IMR-90 (cell line): ENCODE data around the gene ENPP3. TPM values are rescaled to one million over a fixed set of nuclear protein-coding genes. Genes with fewer than 3 reads are reported as not detected.

Source experiments
- ATAC-seq: fragments of 200-7000 bp; cut with Tn5 transposase; 2 replicates; pipeline ENCODE4 v1.9.1; 2020; ENCODE audit warnings: low read depth, mild to moderate bottlenecking, moderate library complexity
- BruUV-seq: library from RNA; stranded (reverse); fragments of 400-500 nt; replicated peaks from 2 replicates; lab custom pipeline; 2021; lab: Mats Ljungman, UMichigan
- CTCF ChIA-PET: fragments of 300-600 bp; formaldehyde crosslinking; extraction: SDS; loops from one replicate; lab custom pipeline; 2021; ENCODE audit warnings: antibody characterized with exemption; lab: Yijun Ruan, JAX
- POLR2A ChIA-PET: fragments of 300-600 bp; sonication (Branson Sonifier 250); formaldehyde crosslinking; loops from one replicate; lab custom pipeline; 2022; ENCODE audit warnings: antibody characterized with exemption; ENCODE audit not compliant: unreplicated experiment; lab: Charles Lee
- DNase-seq: peaks from one replicate; pipeline ENCODE4 v3.0.0; 2013
- H2AFZ ChIP-seq: replicated peaks from 2 replicates; pipeline ENCODE3; 2013; ENCODE audit warnings: low read length, mild to moderate bottlenecking; ENCODE audit not compliant: poor library complexity
- H2AK5ac ChIP-seq: 2 replicates; pipeline ENCODE4 v1.6.1; 2013; ENCODE audit warnings: low read depth, low read length, inconsistent platforms
- H2AK9ac ChIP-seq: replicated peaks from 2 replicates; pipeline ENCODE3; 2013; ENCODE audit warnings: mild to moderate bottlenecking, low read depth, low read length, moderate library complexity; ENCODE audit not compliant: poor library complexity
- H2BK120ac ChIP-seq: 2 replicates; pipeline ENCODE4 v1.6.1; 2013; ENCODE audit warnings: low read depth, low read length, inconsistent platforms
- H2BK15ac ChIP-seq: 3 replicates; pipeline ENCODE4 v1.6.1; 2013; ENCODE audit warnings: low read depth, low read length, inconsistent platforms
- H2BK20ac ChIP-seq: 2 replicates; pipeline ENCODE4 v1.6.1; 2013; ENCODE audit warnings: low read depth, mild to moderate bottlenecking, inconsistent platforms, low read length, moderate library complexity
- H2BK5ac ChIP-seq: 2 replicates; pipeline ENCODE4 v1.6.1; 2013; ENCODE audit warnings: mild to moderate bottlenecking, low read depth, low read length, inconsistent platforms; ENCODE audit not compliant: poor library complexity, severe bottlenecking
- H3K14ac ChIP-seq: replicated peaks from 2 replicates; pipeline ENCODE4 v1.6.1; 2013; ENCODE audit warnings: low read depth, low read length, inconsistent platforms
- H3K18ac ChIP-seq: 2 replicates; pipeline ENCODE4 v1.6.1; 2013; ENCODE audit warnings: low read depth, low read length, control low read depth
- H3K23ac ChIP-seq: 2 replicates; pipeline ENCODE4 v1.6.1; 2013; ENCODE audit warnings: low read depth, low read length, inconsistent platforms
- H3K27ac ChIP-seq: 2 replicates; pipeline ENCODE4 v1.5.1; 2013; ENCODE audit warnings: mild to moderate bottlenecking, control low read depth, low read length; ENCODE audit not compliant: insufficient read depth
- H3K27me3 ChIP-seq: 2 replicates; pipeline ENCODE4 v1.6.1; 2013; ENCODE audit warnings: low read length; ENCODE audit not compliant: control insufficient read depth, insufficient read depth
- H3K36me3 ChIP-seq: 2 replicates; pipeline ENCODE4 v1.6.1; 2013; ENCODE audit warnings: low read length, mixed read lengths; ENCODE audit not compliant: control insufficient read depth, insufficient read depth
- H3K4ac ChIP-seq: 2 replicates; pipeline ENCODE4 v1.6.1; 2013; ENCODE audit warnings: low read depth, low read length, inconsistent platforms
- H3K4me1 ChIP-seq: 2 replicates; pipeline ENCODE4 v1.6.1; 2013; ENCODE audit warnings: low read length, mixed read lengths; ENCODE audit not compliant: control insufficient read depth, insufficient read depth
- H3K4me2 ChIP-seq: 2 replicates; pipeline ENCODE4 v1.6.1; 2013; ENCODE audit warnings: low read depth, mild to moderate bottlenecking, control low read depth, low read length, moderate library complexity
- H3K4me3 ChIP-seq: 2 replicates; pipeline ENCODE4 v1.5.1; 2013; ENCODE audit warnings: low read depth, mild to moderate bottlenecking, control low read depth, low read length, moderate library complexity; ENCODE audit not compliant: insufficient read depth
- H3K56ac ChIP-seq: 2 replicates; pipeline ENCODE4 v1.6.1; 2013; ENCODE audit warnings: low read length, inconsistent platforms; ENCODE audit not compliant: insufficient read depth; ENCODE audit errors: extremely low read depth
- H3K79me1 ChIP-seq, 2 experiments: 2 replicates each; pipeline ENCODE4 v1.6.1; 2013; ENCODE audit warnings: low read length in 2 of 2, inconsistent platforms in 1 of 2, low read depth in 1 of 2
- H3K9ac ChIP-seq: 2 replicates; pipeline ENCODE4 v1.6.1; 2013; ENCODE audit warnings: low read depth, low read length, control low read depth
- H3K9me1 ChIP-seq: 2 replicates; pipeline ENCODE4 v1.6.1; 2013; ENCODE audit warnings: low read length, inconsistent platforms; ENCODE audit not compliant: insufficient read depth
- H3K9me3 ChIP-seq: 2 replicates; pipeline ENCODE4 v1.6.1; 2013; ENCODE audit warnings: low read length; ENCODE audit not compliant: control insufficient read depth, insufficient read depth
- H4K20me1 ChIP-seq: 2 replicates; pipeline ENCODE4 v1.6.1; 2013; ENCODE audit warnings: low read length, inconsistent platforms; ENCODE audit not compliant: insufficient read depth
- H4K5ac ChIP-seq: 2 replicates; pipeline ENCODE4 v1.6.1; 2013; ENCODE audit warnings: mild to moderate bottlenecking, low read depth, low read length, control low read depth
- H4K8ac ChIP-seq, 2 experiments: 2 replicates each; pipeline ENCODE4 v1.6.1; 2013; ENCODE audit warnings: low read depth in 2 of 2, low read length in 2 of 2, control low read depth in 1 of 2, inconsistent platforms in 1 of 2
- H4K91ac ChIP-seq: 2 replicates; pipeline ENCODE4 v1.6.1; 2013; ENCODE audit warnings: low read depth, low read length, inconsistent platforms; ENCODE audit not compliant: insufficient read depth
- BHLHE40 ChIP-seq: fragments of 150-350 bp; IDR thresholded peaks from 2 replicates; pipeline ENCODE4 v1.6.1; 2016; ENCODE audit warnings: mild to moderate bottlenecking, low read depth, low read length
- CHD1 ChIP-seq: IDR thresholded peaks from 2 replicates; pipeline ENCODE4 v1.6.1; 2012; ENCODE audit warnings: low read depth, low read length, improper control_type of control experiment
- FOS ChIP-seq: fragments of 150-350 bp; IDR thresholded peaks from 2 replicates; pipeline ENCODE4 v1.6.1; 2016; ENCODE audit warnings: low read depth, low read length
- MAFK ChIP-seq: IDR thresholded peaks from 2 replicates; pipeline ENCODE4 v1.6.1; 2012; ENCODE audit warnings: low read depth, low read length, improper control_type of control experiment
- MAZ ChIP-seq: IDR thresholded peaks from 2 replicates; pipeline ENCODE4 v1.6.1; 2012; ENCODE audit warnings: low read depth, mild to moderate bottlenecking, low read length, improper control_type of control experiment, moderate library complexity, borderline replicate concordance
- MXI1 ChIP-seq: IDR thresholded peaks from 2 replicates; pipeline ENCODE4 v1.6.1; 2012; ENCODE audit warnings: low read depth, mild to moderate bottlenecking, low read length, moderate library complexity, borderline replicate concordance
- NFE2L2 ChIP-seq: fragments of 150-350 bp; IDR thresholded peaks from 2 replicates; pipeline ENCODE4 v1.6.1; 2016; ENCODE audit warnings: low read depth, mild to moderate bottlenecking, low read length
- RAD21 ChIP-seq: IDR thresholded peaks from 2 replicates; pipeline ENCODE4 v1.6.1; 2012; ENCODE audit warnings: low read length, improper control_type of control experiment
- RCOR1 ChIP-seq: IDR thresholded peaks from 2 replicates; pipeline ENCODE4 v1.6.1; 2012; ENCODE audit warnings: mild to moderate bottlenecking, low read length, improper control_type of control experiment; ENCODE audit not compliant: insufficient replicate concordance
- RFX5 ChIP-seq: IDR thresholded peaks from 2 replicates; pipeline ENCODE4 v1.8.0; 2012; ENCODE audit warnings: low read depth, mild to moderate bottlenecking, low read length, moderate library complexity
- SMC3 ChIP-seq: fragments of 150-350 bp; IDR thresholded peaks from 2 replicates; pipeline ENCODE4 v1.6.1; 2016; ENCODE audit warnings: low read depth, mild to moderate bottlenecking, antibody characterized with exemption, low read length, moderate library complexity
- WGBS, 2 experiments: methylation state at CpG; one replicate each; pipeline versions ENCODE4 v1.1.5 to v1.1.7; 2013; ENCODE audit warnings: missing lambda C conversion rate in 2 of 2; ENCODE audit not compliant: insufficient read length in 1 of 2; ENCODE audit errors: extremely low coverage in 2 of 2; 5-methylcytosine and 5-hydroxymethylcytosine counted together
- dilution Hi-C: fragments of 300-500 bp; cut with HindIII; formaldehyde crosslinking; loops from one replicate; pipeline ENCODE4 v1.14.3; 2018; ENCODE audit warnings: low sequenced_read_pairs; ENCODE audit not compliant: unreplicated experiment
- in situ Hi-C: fragments of 300-500 bp; cut with MboI; formaldehyde crosslinking; loops from 3 replicates; pipeline ENCODE4 v1.14.3; 2019; ENCODE audit warnings: low sequenced_read_pairs, inconsistent platforms, mixed read lengths
- intact Hi-C: fragments of 100-400 bp; cut with micrococcal nuclease; formaldehyde crosslinking; loops from 2 replicates; pipeline ENCODE4 v1.10.0; 2022
- polyA plus RNA-seq, 3 experiments: library from polyadenylated mRNA; depleted of rRNA; stranded (reverse); fragments of >200 nt; gene quantifications; 2 replicates each; pipeline ENCODE4 v1.2.3, GENCODE V29; 2012; ENCODE audit warnings: low replicate concordance in 1 of 3
- total RNA-seq: library from RNA; depleted of rRNA; stranded (reverse); fragments of >200 nt; gene quantifications from 2 replicates; pipeline ENCODE4 v1.2.3, GENCODE V29; 2012
- TF ChIP-seq, protein P1 (sequence below): conservative IDR thresholded peaks from 2 replicates; pipeline ENCODE4 v1.5.1; 2012; ENCODE audit warnings: mild to moderate bottlenecking, low read depth, low read length, improper control_type of control experiment
- TF ChIP-seq, protein P2 (sequence below): fragments of 150-350 bp; IDR thresholded peaks from 2 replicates; pipeline ENCODE4 v1.6.1; 2017; ENCODE audit warnings: mild to moderate bottlenecking, antibody characterized with exemption, low read length, low read depth
- TF ChIP-seq, protein P3 (sequence below): fragments of 150-350 bp; IDR thresholded peaks from 2 replicates; pipeline ENCODE4 v1.6.1; 2016; ENCODE audit warnings: low read depth, mild to moderate bottlenecking, low read length, moderate library complexity, borderline replicate concordance

The ENPP3 gene
- total and polyA plus RNA-seq, 2 of the 4 experiments (the other 2 are of a cell fraction) = under 0.01 to 0.05 TPM

GRCh38 chr6:131680868-131681267 lies 43.8 kb downstream of the ENPP3 start:
- Histone ChIP-seq H3K23ac (no peak overlapping the region), H4K91ac (no peak overlapping the region), H2BK20ac (no peak overlapping the region), H2BK5ac (no peak overlapping the region), H3K9ac (no peak overlapping the region), H3K9me3 (no peaks in the 10 kb centered on the region), H3K4ac (no peak overlapping the region), H3K14ac (no peak overlapping the region), H4K8ac (no peak overlapping the region), H2BK15ac (no peak overlapping the region), H3K4me2 (no peak overlapping the region), H3K36me3 (no peaks in the 10 kb centered on the region), H3K79me1 (no peaks in the 10 kb centered on the region), H2AK5ac (no peak overlapping the region), H3K27ac (no peak overlapping the region), H3K9me1 (no peaks in the 10 kb centered on the region), H3K4me3 (no peak overlapping the region), H3K18ac (no peak overlapping the region), H3K56ac (no peak overlapping the region), H3K4me1 (no peaks in the 10 kb centered on the region), H4K5ac (no peak overlapping the region), H3K27me3 (peaks cover 3% of the 10 kb centered on the region), H2BK120ac (no peak overlapping the region), H2AFZ (no peak overlapping the region), H2AK9ac (no peak overlapping the region), H4K20me1 (no peaks in the 10 kb centered on the region)
- in situ Hi-C loops = loop anchor here (25.0 kb wide), 1 partner anchor 806 kb away; no protein-coding TSS in a partner anchor
- DNase-seq (no peak), ATAC-seq (no peak)
- CTCF ChIA-PET = no interaction called here
- intact Hi-C loops = loop anchor here (5.0 kb wide), 1 partner anchor 586 kb away; no protein-coding TSS in a partner anchor
- TF ChIP-seq SMC3 (no peak), RFX5 (no peak), RAD21 (no peak), MAZ (no peak), NFE2L2 (no peak), BHLHE40 (no peak), CHD1 (no peak), FOS (no peak), MXI1 (no peak), RCOR1 (no peak), MAFK (no peak)
- TF ChIP-seq, protein P1, sequence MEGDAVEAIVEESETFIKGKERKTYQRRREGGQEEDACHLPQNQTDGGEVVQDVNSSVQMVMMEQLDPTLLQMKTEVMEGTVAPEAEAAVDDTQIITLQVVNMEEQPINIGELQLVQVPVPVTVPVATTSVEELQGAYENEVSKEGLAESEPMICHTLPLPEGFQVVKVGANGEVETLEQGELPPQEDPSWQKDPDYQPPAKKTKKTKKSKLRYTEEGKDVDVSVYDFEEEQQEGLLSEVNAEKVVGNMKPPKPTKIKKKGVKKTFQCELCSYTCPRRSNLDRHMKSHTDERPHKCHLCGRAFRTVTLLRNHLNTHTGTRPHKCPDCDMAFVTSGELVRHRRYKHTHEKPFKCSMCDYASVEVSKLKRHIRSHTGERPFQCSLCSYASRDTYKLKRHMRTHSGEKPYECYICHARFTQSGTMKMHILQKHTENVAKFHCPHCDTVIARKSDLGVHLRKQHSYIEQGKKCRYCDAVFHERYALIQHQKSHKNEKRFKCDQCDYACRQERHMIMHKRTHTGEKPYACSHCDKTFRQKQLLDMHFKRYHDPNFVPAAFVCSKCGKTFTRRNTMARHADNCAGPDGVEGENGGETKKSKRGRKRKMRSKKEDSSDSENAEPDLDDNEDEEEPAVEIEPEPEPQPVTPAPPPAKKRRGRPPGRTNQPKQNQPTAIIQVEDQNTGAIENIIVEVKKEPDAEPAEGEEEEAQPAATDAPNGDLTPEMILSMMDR = no peak
- TF ChIP-seq, protein P2, sequence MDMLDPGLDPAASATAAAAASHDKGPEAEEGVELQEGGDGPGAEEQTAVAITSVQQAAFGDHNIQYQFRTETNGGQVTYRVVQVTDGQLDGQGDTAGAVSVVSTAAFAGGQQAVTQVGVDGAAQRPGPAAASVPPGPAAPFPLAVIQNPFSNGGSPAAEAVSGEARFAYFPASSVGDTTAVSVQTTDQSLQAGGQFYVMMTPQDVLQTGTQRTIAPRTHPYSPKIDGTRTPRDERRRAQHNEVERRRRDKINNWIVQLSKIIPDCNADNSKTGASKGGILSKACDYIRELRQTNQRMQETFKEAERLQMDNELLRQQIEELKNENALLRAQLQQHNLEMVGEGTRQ = no peak
- TF ChIP-seq, protein P3, sequence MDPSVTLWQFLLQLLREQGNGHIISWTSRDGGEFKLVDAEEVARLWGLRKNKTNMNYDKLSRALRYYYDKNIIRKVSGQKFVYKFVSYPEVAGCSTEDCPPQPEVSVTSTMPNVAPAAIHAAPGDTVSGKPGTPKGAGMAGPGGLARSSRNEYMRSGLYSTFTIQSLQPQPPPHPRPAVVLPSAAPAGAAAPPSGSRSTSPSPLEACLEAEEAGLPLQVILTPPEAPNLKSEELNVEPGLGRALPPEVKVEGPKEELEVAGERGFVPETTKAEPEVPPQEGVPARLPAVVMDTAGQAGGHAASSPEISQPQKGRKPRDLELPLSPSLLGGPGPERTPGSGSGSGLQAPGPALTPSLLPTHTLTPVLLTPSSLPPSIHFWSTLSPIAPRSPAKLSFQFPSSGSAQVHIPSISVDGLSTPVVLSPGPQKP = no peak
- WGBS, 2 experiments = no CpG with 5 or more reads among the region's 2 CpGs
- BruUV-seq = no TSS peak
- dilution Hi-C loops = no loop called here
- POLR2A ChIA-PET = no interaction called here
